NCI-H1436 treated with DMSO at 0.1 percent for 48 hours (cell line): ENCODE results near the gene ATP8B1.
A peak's percentile ranks its signal among the peaks of the same experiment; 100 is the strongest.
"Not testable (repeated sequence)": the region's sequence is repeated elsewhere in the genome, so short reads cannot be mapped to it uniquely, and the experiment has no call there.

Experiments
- DNase-seq: peaks from one replicate; lab custom pipeline; 2025; lab: John Stamatoyannopoulos, UW

The ATP8B1 gene

GRCh38 chr18:57764995-57765394 lies 38.1 kb downstream of the ATP8B1 start:
- no peak for DNase-seq

GRCh38 chr18:57764087-57764486 lies 39.0 kb downstream of the ATP8B1 start:
- DNase-seq, result no peak

GRCh38 chr18:57762686-57763085 lies 40.4 kb downstream of the ATP8B1 start:
- no peak for DNase-seq

GRCh38 chr18:57759650-57760049 lies 43.5 kb downstream of the ATP8B1 start:
- DNase-seq, result no peak

- no peak for DNase-seq
Measured at GRCh38 chr18:57755473-57756067, 47.5 kb downstream of the ATP8B1 start.

- DNase-seq, result no peak
Measured at GRCh38 chr18:57754577-57755338, 48.4 kb downstream of the ATP8B1 start.

GRCh38 chr18:57753063-57753462 lies 50.1 kb downstream of the ATP8B1 start:
- no peak for DNase-seq

- no peak for DNase-seq
Measured at GRCh38 chr18:57749604-57749970, 53.5 kb downstream of the ATP8B1 start.

- DNase-seq, result peak; percentile 75
Measured at GRCh38 chr18:57748770-57749603, 54.1 kb downstream of the ATP8B1 start.

- no peak for DNase-seq
Measured at GRCh38 chr18:57747809-57748680, 55.1 kb downstream of the ATP8B1 start.

- DNase-seq, result no peak
Measured at GRCh38 chr18:57744211-57744694, 58.9 kb downstream of the ATP8B1 start.

GRCh38 chr18:57743008-57743407 lies 60.1 kb downstream of the ATP8B1 start:
- no peak for DNase-seq

- DNase-seq, result no peak
Measured at GRCh38 chr18:57741273-57741672, 61.8 kb downstream of the ATP8B1 start.

- DNase-seq, result no peak
Measured at GRCh38 chr18:57738078-57738477, 65.0 kb downstream of the ATP8B1 start.

- DNase-seq, result no peak
Measured at GRCh38 chr18:57737400-57738060, 65.6 kb downstream of the ATP8B1 start.

- not testable (repeated sequence) for DNase-seq
Measured at GRCh38 chr18:57735042-57735441, 68.1 kb downstream of the ATP8B1 start.

GRCh38 chr18:57733861-57734260 lies 69.3 kb downstream of the ATP8B1 start:
- no peak for DNase-seq

- no peak for DNase-seq
Measured at GRCh38 chr18:57730146-57730545, 73.0 kb downstream of the ATP8B1 start.

GRCh38 chr18:57728941-57729511 lies 74.1 kb downstream of the ATP8B1 start:
- DNase-seq, result no peak

- no peak for DNase-seq
Measured at GRCh38 chr18:57727952-57728807, 74.9 kb downstream of the ATP8B1 start.
